NCI-H510A (cell line): ENCODE measurements around the gene CEP112.
A peak's percentile ranks its signal among the peaks of the same experiment; 100 is the strongest.
"Not testable (repeated sequence)": the region's sequence is repeated elsewhere in the genome, so short reads cannot be mapped to it uniquely, and the experiment has no call there.

Source experiments
- DNase-seq: peaks from one replicate; lab custom pipeline; 2025; lab: John Stamatoyannopoulos, UW

The CEP112 gene

DNA sequence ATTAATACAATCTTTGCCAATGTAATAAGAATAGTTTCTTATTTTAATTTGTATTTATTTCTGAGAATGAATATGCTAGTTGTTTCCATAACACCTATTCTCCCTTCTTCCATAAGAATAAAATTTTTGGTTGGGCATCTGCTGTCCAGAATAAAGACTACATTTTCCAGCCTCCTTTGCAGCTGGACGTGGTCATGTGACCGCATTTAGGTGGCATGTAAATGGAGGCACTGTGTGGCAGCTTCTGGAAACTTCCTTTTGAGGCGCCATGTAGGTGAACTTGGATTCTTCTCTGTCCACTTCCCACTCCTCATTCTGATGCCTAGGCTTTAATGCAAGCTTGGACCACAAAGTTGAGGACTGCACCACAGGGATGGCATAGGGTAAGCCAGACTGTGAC lies 415.0 kb downstream of the CEP112 start:
- no peak for DNase-seq

GRCh38 chr17:65774787-65775186 lies 417.1 kb downstream of the CEP112 start:
- no peak for DNase-seq

- no peak for DNase-seq
These were observed 418.9 kb downstream of the CEP112 start for GRCh38 chr17:65772989-65773388.

- no peak for DNase-seq
These were observed 420.2 kb downstream of the CEP112 start for GRCh38 chr17:65771704-65772103.

GRCh38 chr17:65763786-65764185 lies 428.1 kb downstream of the CEP112 start:
- no peak for DNase-seq

DNA sequence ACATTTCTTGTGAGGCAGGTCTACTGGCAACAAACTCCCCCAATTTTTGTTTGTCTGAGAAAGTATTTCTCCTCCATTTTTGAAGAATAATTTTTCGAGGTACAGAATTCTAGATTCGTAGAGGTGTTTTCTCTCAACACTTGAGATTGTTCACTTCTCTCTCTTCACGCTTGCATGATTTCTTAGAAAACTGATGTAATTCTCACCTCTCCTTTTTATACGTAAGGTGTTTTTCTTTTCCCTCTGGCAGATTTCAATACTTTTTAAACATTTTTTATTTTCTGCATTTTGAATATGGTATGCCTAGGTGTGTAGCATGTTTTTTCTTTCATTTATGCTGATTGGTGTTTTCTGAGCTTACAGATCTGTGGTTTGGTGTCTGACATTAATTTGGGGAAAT lies 429.0 kb downstream of the CEP112 start:
- no peak for DNase-seq

- DNase-seq: no peak
These were observed 432.4 kb downstream of the CEP112 start for GRCh38 chr17:65759532-65759931.

GRCh38 chr17:65756760-65757159 lies 435.2 kb downstream of the CEP112 start:
- DNase-seq: no peak

GRCh38 chr17:65755799-65756198 lies 436.1 kb downstream of the CEP112 start:
- DNase-seq: no peak

- DNase-seq: no peak
These were observed 437.3 kb downstream of the CEP112 start for GRCh38 chr17:65754630-65755029.

- DNase-seq: no peak
These were observed 437.9 kb downstream of the CEP112 start for GRCh38 chr17:65754081-65754480.

GRCh38 chr17:65753348-65753747 lies 438.6 kb downstream of the CEP112 start:
- no peak for DNase-seq

GRCh38 chr17:65751263-65751662 lies 440.7 kb downstream of the CEP112 start:
- DNase-seq: no peak

GRCh38 chr17:65750631-65751115 lies 441.3 kb downstream of the CEP112 start:
- peak; percentile 27 for DNase-seq

- peak; percentile 14 for DNase-seq
These were observed 441.8 kb downstream of the CEP112 start for GRCh38 chr17:65750166-65750565.

GRCh38 chr17:65749479-65749878 lies 442.5 kb downstream of the CEP112 start:
- DNase-seq: no peak

DNA sequence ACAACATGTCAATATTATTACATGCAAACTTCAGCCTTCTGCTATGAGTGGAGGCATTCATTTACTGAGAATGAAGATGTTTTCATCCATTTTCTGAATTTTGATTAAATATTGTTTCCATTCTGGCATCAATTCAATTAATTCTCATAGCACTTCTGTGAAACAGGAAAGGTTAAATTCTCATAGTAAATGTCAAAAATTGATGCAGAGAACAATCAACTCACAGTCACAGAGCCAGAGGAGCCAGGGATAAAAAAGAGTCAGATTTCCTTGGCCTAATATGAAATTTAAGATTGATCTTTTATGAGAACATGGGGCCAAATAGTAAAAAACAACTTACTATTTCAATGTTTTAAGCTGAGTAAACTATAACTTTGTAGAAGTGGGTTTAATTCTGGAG lies 446.7 kb downstream of the CEP112 start:
- DNase-seq: no peak

DNA sequence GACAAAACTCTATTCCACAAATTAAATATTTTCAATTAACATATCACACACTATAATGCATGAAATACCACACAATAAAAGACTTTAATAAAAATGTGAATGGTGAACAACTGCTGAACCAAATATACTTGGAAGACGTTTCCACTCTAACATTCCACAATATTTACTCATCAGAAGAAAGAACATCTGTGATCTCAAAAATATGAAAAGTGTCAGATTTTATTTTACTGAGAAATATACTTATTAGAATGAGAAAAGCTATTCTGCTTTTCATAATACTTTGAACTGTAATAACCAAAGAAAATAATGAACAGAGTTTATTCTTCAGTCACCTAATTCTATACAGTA lies 448.7 kb downstream of the CEP112 start:
- DNase-seq: no peak

DNA sequence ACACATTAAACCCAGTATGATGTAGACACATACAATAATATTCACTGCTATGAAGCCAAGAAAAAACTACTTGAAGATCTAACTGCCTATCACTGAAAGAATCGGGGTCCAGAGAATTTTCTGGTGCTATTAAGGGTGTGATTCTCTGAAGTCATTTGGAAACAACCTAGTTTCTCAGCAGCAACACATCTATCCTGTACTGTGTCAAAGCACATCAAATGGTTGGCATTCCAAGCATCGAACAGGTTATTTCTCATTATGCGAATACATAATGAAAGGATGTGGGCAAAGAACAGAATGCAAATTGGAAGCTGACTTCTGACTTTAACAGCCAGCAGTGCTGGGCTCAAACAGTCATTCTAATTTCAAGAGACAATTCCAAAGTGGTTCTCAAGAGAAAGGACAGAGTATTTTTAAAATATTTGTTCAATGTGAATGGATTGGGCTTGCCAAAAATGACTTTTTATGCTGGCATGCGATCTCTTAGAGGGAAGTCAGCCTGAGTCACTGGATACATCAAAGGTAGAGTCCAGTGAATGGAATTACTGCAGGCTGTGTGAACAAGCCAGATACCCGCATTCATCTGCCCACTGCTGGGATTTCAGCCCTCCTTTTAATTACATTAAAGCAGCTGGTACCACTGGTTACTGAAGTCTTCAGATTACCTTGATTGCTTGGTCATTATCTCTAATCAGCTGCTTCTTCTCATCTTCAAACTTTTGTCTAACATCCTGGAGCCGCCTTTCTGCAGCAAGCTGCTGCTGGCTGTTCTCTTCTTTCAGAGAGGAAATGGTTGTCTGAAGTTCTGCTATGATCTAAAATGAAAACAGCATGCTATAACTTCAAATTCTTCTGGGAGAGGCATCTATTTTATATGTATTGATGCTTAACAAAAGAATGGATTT lies 449.3 kb downstream of the CEP112 start:
- no peak for DNase-seq

- no peak for DNase-seq
These were observed 450.2 kb downstream of the CEP112 start for GRCh38 chr17:65741710-65742109.

DNA sequence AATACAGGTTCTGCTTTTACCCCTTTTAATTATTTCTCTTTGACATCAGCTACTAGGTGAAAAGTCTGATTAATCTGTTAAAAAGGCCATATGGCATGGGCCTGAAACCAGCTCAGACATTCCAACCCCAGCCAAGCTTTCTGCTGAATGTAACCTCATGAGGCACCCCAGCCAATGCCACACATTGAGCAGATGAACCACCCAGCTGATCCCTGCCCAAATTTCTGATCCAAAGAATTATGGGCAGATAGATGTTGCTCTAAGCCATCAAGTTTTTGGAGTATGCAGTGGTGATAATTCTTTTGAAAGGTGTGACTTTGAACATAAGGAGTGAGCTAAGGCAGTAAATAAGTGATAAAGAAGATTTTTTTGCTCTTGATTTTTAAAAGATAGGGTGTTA lies 452.9 kb downstream of the CEP112 start:
- no peak for DNase-seq

GRCh38 chr17:65737451-65737850 lies 454.5 kb downstream of the CEP112 start:
- DNase-seq: no peak

GRCh38 chr17:65733314-65733713 lies 458.6 kb downstream of the CEP112 start:
- DNase-seq: no peak

- DNase-seq: not testable (repeated sequence)
These were observed 459.3 kb downstream of the CEP112 start for GRCh38 chr17:65732667-65733066.
